Left colon (tissue), 2 donors: ENCODE results near the gene IFIH1. TPM values are rescaled to one million over a fixed set of nuclear protein-coding genes. Genes with fewer than 3 reads are reported as not detected.

Source experiments
- ATAC-seq: fragments of 200-7000 bp; cut with Tn5 transposase; one replicate; pipeline ENCODE4 v1.9.1; 2020; ENCODE audit warnings: mild to moderate bottlenecking, moderate library complexity
- DNase-seq, 2 donors: peaks; one replicate each; pipeline ENCODE4 v3.0.0-alpha.2; 2020
- intact Hi-C, 2 donors: fragments of 100-400 bp; cut with DNase I in 1 of 2; cut with micrococcal nuclease in 1 of 2; formaldehyde crosslinking; loops; one replicate each; pipeline versions ENCODE4 v1.11.2 to v1.14.0; 2022; cut with DNase I, micrococcal nuclease
- total RNA-seq, 2 donors: library from RNA; stranded (reverse); fragmentation: NEBNext Ultra II Directional; extraction: Animal tissue kit (Norgen Biotek cat#: 25700); gene quantifications; one replicate each; pipeline ENCODE4 v1.2.1, GENCODE V29; 2021
- donor health status: DM: no; HTN: no; CAD: no.
- donor health status: DM: yes; HTN: yes; CAD: no.

The IFIH1 gene
- total RNA-seq, 2 donors from 2014 or later: 19.1 to 20.0 TPM

GRCh38 chr2:162316590-162316989 lies 1.9 kb downstream of the IFIH1 start:
- intact Hi-C loops: no loop called here
- DNase-seq (no peak), ATAC-seq (no peak)

GRCh38 chr2:162315938-162316337 lies 2.5 kb downstream of the IFIH1 start:
- ATAC-seq: no peak
- DNase-seq: no peak
- intact Hi-C loops: no loop called here

DNA sequence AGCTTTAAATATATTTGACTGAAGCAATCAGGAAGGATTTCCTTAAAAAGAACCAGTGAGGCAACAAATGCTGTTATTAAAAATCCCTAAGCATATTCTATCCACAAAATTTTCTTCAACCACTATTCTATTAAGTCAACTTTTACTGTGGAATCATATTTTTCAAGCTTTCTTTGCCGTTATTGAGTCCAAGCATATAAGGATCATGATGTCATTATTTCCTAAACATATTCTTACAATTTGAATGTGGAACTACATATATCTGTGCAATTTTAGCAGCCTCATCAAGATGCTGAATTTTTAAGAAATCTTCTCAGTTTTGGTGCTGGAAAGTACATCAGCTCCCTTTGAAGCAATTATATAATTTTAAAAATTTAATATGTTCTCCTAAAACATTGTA lies 5.6 kb downstream of the IFIH1 start:
- ATAC-seq (no peak), DNase-seq (no peak)
- intact Hi-C loops: no loop called here

GRCh38 chr2:162308747-162309503 lies 9.6 kb downstream of the IFIH1 start:
- ATAC-seq (no peak), DNase-seq (no peak)
- intact Hi-C loops: loop anchor here in 1 of 2 donors (10.0 kb wide), 1 partner anchor 154 kb away; the partner anchor contains the start of gene GCG

- DNase-seq (no peak), ATAC-seq (no peak)
- intact Hi-C loops: loop anchor here in 1 of 2 donors (10.0 kb wide), 1 partner anchor 151 kb away; the partner anchor contains the start of gene GCG
Measured at GRCh38 chr2:162305901-162306300, 12.6 kb downstream of the IFIH1 start.

- DNase-seq (no peak), ATAC-seq (no peak)
- intact Hi-C loops: loop anchor here in 1 of 2 donors (10.0 kb wide), 1 partner anchor 147 kb away; the partner anchor contains the start of gene GCG
Measured at GRCh38 chr2:162301877-162302276, 16.6 kb downstream of the IFIH1 start.

GRCh38 chr2:162301151-162301804 lies 17.2 kb downstream of the IFIH1 start:
- DNase-seq (peak; percentile 26 to 28), ATAC-seq (peak; percentile 70)
- intact Hi-C loops: loop anchor here in 1 of 2 donors (10.0 kb wide), 1 partner anchor 146 kb away; the partner anchor contains the start of gene GCG

GRCh38 chr2:162300266-162300665 lies 18.2 kb downstream of the IFIH1 start:
- intact Hi-C loops: loop anchor here in 1 of 2 donors (10.0 kb wide), 1 partner anchor 145 kb away; the partner anchor contains the start of gene GCG
- no peak for ATAC-seq

DNA sequence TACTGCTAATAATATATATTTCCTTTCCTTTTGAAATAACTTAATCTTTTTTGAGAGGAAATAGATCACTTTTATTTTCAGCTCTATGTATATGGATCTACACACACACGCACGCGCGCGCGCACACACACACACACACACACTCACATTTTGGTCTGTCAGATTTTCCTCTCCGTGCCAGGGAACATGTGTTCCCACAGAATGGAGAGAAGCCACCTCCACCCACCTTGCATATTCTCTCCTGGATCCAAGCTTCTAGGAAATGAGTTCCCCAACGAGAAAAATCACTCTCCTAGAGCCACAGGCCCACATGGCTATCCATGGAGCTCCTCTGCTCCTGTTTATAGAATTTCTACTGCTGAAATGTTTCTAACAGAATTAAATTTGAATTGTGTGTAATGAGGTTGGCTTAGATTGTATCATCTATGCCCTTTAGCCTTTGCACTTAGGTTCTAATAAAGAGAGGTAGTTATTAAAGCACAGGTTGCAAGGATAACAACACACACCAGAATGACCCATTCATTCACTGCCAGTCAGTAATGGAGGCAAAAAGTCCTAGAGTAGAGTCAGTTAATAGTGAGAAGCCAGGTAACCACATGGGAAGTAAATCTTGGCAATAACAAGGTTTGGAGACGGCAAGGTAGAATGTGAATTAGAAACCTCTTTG lies 19.7 kb downstream of the IFIH1 start:
- ATAC-seq (no peak), DNase-seq (no peak)
- intact Hi-C loops: loop anchor here (2.0 to 10.0 kb wide), 2 partner anchors 78 to 144 kb away; partner anchors contain the start of gene GCG (in 1 of the 2)

More at GRCh38 chr2:162300266-162300665, 18.2 kb downstream of the IFIH1 start:
- no peak for DNase-seq

DNA sequence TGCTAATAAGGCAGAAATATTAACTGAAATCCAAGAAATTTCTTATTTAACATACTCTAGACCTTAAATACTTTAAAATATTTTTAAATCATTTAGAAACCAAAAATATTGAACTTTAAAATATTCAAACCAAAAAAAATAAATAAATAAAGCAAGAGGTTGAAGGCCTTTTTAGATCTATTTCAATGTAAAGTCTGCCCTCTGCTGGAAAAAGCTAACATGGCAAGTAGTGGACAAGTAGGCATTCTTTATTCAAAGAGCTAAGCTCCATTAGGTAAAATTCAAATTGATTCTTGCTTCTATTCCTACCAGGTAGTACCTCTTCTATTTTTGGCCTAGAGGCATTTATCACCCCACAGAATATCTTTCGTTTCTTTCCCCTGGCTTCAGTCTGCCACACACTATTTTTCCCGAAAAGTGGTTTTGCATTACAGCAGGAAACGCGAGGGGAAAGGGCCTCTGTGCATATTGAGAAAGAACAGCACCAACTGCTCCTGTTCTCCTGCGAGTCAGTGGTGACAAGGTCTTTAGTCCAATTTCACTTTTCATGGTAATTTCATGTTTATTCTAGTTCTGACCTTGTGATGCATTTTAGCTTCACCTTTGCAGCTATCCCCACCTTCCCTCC lies 20.4 kb downstream of the IFIH1 start:
- DNase-seq: peak; percentile 30 to 52
- peak; percentile 61 for ATAC-seq
- intact Hi-C loops: loop anchor here (2.0 to 10.0 kb wide), 2 partner anchors 77 to 143 kb away; partner anchors contain the start of gene GCG (in 1 of the 2)

- DNase-seq (no peak), ATAC-seq (no peak)
- intact Hi-C loops: loop anchor here in 1 of 2 donors (10.0 kb wide), 1 partner anchor 140 kb away; the partner anchor contains the start of gene GCG
Measured at GRCh38 chr2:162295009-162295408, 23.5 kb downstream of the IFIH1 start.

DNA sequence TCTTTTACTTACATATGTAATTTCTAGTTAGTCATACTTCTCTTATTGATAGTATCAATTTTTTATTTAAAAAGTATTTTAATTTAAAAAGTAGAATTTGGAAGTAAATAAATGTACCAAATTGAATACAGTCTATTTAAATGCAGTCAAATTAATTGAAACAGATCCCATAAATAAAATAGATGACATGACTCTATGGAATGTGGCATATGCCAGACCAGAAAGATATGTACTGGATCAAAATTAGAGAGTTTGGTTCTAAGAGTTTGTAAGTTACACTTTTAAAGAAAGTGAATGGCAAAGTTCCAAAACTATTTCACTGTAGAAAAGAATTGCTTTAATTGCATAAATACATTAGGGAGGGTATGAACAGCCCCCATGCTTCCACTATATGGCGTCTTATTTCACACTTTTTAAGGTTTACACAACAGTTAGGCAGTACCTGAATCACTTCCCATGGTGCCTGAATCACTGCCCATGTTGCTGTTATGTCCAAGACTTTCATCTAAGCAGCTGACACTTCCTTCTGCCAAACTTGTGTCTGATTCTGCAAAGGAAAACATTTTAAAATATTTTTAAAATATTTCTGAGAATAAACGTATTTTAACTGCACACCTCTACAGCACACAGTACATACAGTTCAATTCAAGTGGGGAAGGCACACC lies 25.2 kb downstream of the IFIH1 start:
- intact Hi-C loops: loop anchor here in 1 of 2 donors (10.0 kb wide), 1 partner anchor 138 kb away; the partner anchor contains the start of gene GCG
- ATAC-seq (no peak), DNase-seq (no peak)

DNA sequence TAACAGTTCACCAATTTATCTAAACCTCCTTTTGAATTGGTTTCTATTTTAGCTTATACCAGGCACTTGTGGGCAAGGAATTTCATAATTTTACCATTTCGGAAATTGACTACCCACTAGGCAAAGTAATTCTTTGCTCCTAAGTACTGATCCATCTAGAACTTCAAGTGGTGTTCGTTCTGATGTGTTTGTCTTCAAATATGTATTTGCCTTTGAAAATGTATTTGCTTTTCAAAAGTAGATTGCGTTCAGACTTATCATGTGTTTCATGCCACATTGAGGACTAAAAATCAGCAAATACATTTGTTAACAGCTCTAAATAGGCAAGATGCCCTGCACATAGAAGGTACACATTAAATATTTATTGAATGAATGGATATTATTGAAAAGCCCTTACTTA lies 26.7 kb downstream of the IFIH1 start:
- ATAC-seq (no peak), DNase-seq (no peak)
- intact Hi-C loops: loop anchor here in 1 of 2 donors (10.0 kb wide), 1 partner anchor 137 kb away; the partner anchor contains the start of gene GCG

DNA sequence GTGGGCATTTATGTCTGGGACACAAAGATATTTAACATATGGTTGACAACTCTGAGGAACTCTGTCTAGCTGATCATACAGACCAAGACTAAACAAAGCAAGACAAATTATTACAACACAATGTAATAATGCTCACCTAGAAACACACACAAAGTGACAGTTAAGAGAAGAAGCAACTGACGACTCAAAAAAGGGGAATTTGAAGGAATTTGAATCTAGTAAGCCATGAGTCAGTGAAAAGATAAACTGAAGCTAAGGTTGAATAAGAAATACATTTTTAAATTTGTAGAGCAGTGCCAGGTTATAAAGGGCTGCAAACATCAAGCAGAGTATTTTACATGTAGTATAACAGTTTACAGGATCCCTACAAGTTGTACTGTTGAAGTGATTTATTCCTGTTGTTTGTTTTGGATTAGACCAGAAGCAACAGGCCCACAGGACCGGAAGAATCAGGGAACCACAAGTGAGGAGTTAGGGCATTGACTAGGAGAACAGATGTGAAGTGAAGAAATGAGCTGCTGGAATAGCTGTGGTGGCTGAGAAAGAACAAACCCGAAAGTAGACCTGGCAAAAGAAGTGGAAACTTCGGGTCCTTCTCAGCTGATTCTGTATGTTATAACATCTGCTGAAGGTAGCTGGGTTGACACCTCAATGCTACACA lies 35.6 kb downstream of the IFIH1 start:
- intact Hi-C loops: no loop called here

GRCh38 chr2:162280654-162281053 lies 37.8 kb downstream of the IFIH1 start:
- intact Hi-C loops: no loop called here
- no peak for ATAC-seq
- no peak for DNase-seq

More for the DNA sequence above, 35.6 kb downstream of the IFIH1 start:
- DNase-seq (no peak), ATAC-seq (no peak)

- DNase-seq (no peak), ATAC-seq (no peak)
- intact Hi-C loops: no loop called here
Measured at GRCh38 chr2:162277381-162277780, 41.1 kb downstream of the IFIH1 start.

- no peak for DNase-seq
- intact Hi-C loops: no loop called here
- ATAC-seq: no peak
Measured at GRCh38 chr2:162267996-162268395, 50.5 kb downstream of the IFIH1 start.
